GM10266 (cell line): ENCODE data around the gene GRIN3A.

Experiments used
- DNase-seq: peaks from one replicate; pipeline ENCODE4 v3.0.0; 2012; ENCODE audit errors: extremely low spot score
- CTCF ChIP-seq: IDR thresholded peaks from 2 replicates; pipeline ENCODE4 v1.5.1; 2012; ENCODE audit warnings: mild to moderate bottlenecking, low read depth; ENCODE audit not compliant: control insufficient read depth, insufficient read depth; ENCODE audit errors: missing control alignments

The GRIN3A gene

DNA sequence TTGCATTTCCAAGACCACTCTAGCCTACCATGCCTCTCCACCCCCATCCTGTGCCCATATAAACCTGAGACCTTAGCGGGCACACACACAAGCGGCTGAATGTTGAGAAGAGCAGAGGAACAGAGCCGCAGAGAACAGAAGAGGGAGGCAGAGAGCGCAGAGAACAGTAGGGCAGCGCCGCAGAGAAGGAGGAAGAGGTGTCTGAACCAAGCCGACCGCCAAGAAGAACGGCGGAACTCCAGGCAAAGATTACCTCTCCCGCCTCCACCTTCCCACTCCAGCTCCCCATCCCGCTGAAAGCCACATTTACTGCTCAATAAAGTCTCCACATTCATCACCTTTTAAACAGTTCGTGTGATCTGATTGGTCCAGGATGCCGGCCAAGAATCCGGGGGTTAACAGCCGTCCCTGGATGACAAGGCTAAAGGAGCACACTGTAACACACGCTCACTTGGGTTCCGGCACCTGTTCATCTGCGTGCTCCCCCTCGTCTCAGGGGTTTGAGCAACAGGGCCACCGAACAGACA, 33.2 kb downstream of the GRIN3A start:
- DNase-seq, result no peak
- TF ChIP-seq CTCF, result peak; percentile 9

- no peak for TF ChIP-seq CTCF
- DNase-seq, result no peak
Measured at GRCh38 chr9:101702257-101702656, 36.2 kb downstream of the GRIN3A start.

DNA sequence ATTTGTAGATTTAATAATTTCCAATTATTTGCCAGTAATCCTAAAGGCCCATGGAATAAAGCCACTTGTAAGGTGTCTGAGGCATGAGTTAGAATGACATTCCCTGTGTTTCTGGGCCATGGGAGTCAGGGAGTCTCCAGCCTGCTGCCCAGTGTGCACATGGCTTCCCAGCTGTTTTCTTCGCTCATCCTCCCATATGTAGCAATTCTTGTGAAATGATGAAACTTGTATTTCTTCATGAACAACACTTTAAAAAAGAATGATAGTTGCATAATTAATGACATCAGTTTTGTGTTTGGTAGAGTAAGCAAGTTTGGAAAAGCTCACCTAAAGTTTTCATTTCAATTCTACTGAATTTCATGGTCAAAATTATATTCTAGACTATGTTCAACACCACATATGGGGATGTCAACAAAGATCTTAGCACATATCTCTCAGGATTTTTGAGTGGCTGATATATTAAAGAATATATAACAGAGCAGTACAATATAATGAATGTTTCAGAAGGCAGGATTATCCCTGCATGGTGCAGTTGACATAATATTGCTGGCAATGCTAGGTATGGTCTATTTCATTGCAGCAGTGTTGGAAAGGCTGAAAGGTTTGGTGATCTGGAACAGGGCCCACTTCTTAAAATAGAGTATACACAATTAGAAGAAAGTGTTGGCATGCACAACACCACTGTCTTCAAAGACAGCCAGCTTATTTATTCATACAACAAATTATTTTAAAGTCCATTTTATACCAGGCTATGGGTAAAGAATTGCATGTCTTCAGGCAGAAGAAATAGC, 44.7 kb downstream of the GRIN3A start:
- DNase-seq, result no peak
- TF ChIP-seq CTCF, result no peak

DNA sequence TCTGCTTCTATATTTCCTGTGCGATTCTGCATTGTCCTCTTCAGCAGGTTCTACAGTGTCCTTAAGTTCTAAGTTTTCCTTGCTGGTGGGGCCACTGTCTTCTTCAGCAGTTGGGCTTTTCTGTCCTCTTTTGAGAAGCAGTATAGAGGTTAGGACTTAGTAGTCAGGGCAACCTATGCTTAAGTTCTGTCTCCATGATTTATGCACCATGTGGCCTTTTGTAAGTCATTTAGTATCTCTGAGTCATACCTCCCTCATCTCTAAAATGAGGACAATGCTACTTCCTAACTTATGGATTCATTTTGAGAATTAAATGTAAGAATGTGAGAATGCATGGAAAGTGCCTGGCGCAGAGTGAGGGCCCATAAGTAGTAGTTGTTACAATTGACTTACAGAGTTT, 46.8 kb downstream of the GRIN3A start:
- no peak for TF ChIP-seq CTCF
- DNase-seq, result no peak

GRCh38 chr9:101689039-101689438, 49.4 kb downstream of the GRIN3A start:
- DNase-seq, result no peak
- no peak for TF ChIP-seq CTCF

GRCh38 chr9:101684665-101685064, 53.8 kb downstream of the GRIN3A start:
- no peak for TF ChIP-seq CTCF
- DNase-seq, result no peak

- DNase-seq, result no peak
- no peak for TF ChIP-seq CTCF
Measured at GRCh38 chr9:101683236-101683635, 55.2 kb downstream of the GRIN3A start.
